ENCODE data around the gene STK35.
A peak's percentile ranks its signal among the peaks of the same experiment; 100 is the strongest.

The STK35 gene

GRCh38 chr20:2104236-2104635, 2.6 kb downstream of the STK35 start:
- DNase-seq (ENCODE audit: low spot score), result no peak

- no peak for DNase-seq (ENCODE audit: low spot score)
Measured at GRCh38 chr20:2108498-2108897, 6.9 kb downstream of the STK35 start.

GRCh38 chr20:2108987-2109386, 7.4 kb downstream of the STK35 start:
- no peak for DNase-seq (ENCODE audit: low spot score)

GRCh38 chr20:2109425-2110210, 8.0 kb downstream of the STK35 start:
- DNase-seq (ENCODE audit: low spot score), result peak; percentile 73

- DNase-seq (ENCODE audit: low spot score), result no peak
Measured at GRCh38 chr20:2112910-2113309, 11.3 kb downstream of the STK35 start.

- DNase-seq (ENCODE audit: low spot score), result no peak
Measured at GRCh38 chr20:2114127-2114959, 12.7 kb downstream of the STK35 start.

- DNase-seq (ENCODE audit: low spot score), result no peak
Measured at GRCh38 chr20:2114990-2115681, 13.5 kb downstream of the STK35 start.

GRCh38 chr20:2116170-2116940, 14.7 kb downstream of the STK35 start:
- DNase-seq (ENCODE audit: low spot score), result peak; percentile 56

GRCh38 chr20:2118783-2119182, 17.2 kb downstream of the STK35 start:
- no peak for DNase-seq (ENCODE audit: low spot score)

GRCh38 chr20:2122936-2123335, 21.3 kb downstream of the STK35 start:
- DNase-seq (ENCODE audit: low spot score), result no peak

- DNase-seq (ENCODE audit: low spot score), result no peak
Measured at GRCh38 chr20:2123720-2124119, 22.1 kb downstream of the STK35 start.

- no peak for DNase-seq (ENCODE audit: low spot score)
Measured at GRCh38 chr20:2124564-2125213, 23.1 kb downstream of the STK35 start.

GRCh38 chr20:2125474-2126112, 24.0 kb downstream of the STK35 start:
- DNase-seq (ENCODE audit: low spot score), result no peak

GRCh38 chr20:2127238-2127637, 25.6 kb downstream of the STK35 start:
- DNase-seq (ENCODE audit: low spot score), result no peak

GRCh38 chr20:2128542-2128941, 26.9 kb downstream of the STK35 start:
- DNase-seq (ENCODE audit: low spot score), result no peak

GRCh38 chr20:2130062-2130591, 28.5 kb downstream of the STK35 start:
- peak; percentile 71 for DNase-seq (ENCODE audit: low spot score)

- no peak for DNase-seq (ENCODE audit: low spot score)
Measured at GRCh38 chr20:2130683-2131082, 29.1 kb downstream of the STK35 start.

GRCh38 chr20:2131366-2131765, 29.7 kb downstream of the STK35 start:
- no peak for DNase-seq (ENCODE audit: low spot score)

GRCh38 chr20:2132461-2132901, 30.9 kb downstream of the STK35 start:
- no peak for DNase-seq (ENCODE audit: low spot score)

Data from Ammon's horn (tissue), 1 donor.